ENCODE measurements around the gene NDST1. TPM values are rescaled to one million over a fixed set of nuclear protein-coding genes. Genes with fewer than 3 reads are reported as not detected.

NDST1 gene
- polyA plus RNA-seq, 1 donor (not counting 4 experiments of a cell fraction or from before 2014, with no cell fraction given) = 24.9 TPM

DNA sequence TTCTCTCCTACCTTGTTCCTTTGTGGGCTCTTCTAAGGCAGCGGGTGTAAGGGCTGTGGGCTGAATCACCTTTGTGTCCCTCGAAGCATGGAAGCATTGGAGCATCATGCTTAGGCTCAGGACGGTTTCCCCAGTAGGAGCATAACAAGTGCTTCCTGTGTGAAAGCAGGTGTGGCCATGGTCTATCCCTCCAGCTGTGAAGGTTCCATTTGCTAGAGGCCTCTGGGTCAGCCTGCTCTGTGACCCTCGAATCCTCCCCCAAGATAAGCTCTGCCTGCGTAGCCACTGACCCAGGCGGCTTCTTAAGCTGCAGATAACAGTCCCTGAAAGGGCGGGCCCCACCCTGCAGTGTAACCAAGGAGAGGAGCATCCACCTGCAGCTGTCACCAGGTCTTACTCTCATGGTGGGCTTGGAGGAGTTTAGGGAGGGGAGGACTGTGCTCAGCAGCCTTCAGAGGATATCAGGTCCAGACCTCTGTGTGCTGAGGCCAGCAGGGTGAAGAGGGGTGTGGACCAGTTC is 8.4 kb upstream of the NDST1 start:
- peaks cover 20% of the 10 kb centered on the region for H3K9me1 ChIP-seq (ENCODE audit: control insufficient read depth, extremely low read depth, insufficient read depth, low read length)
- FAIRE-seq = no peak
- H3K4me3 ChIP-seq (ENCODE audit: control insufficient read depth in 2 of 3, extremely low read depth in 1 of 3, insufficient read depth in 2 of 3, low read depth in 1 of 3, low read length in 3 of 3) = no peak overlapping the region
- H4K20me1 ChIP-seq (ENCODE audit: control insufficient read depth, extremely low read depth, insufficient read depth, low read length) = peaks cover 2% of the 10 kb centered on the region
- H3K79me2 ChIP-seq (ENCODE audit: control insufficient read depth, insufficient read depth, low read length) = peaks cover 84% of the 10 kb centered on the region
- peaks cover 3 to 4% of the 10 kb centered on the region in 2 experiments for H3K36me3 ChIP-seq (ENCODE audit: control insufficient read depth in 2 of 2, extremely low read depth in 1 of 2, insufficient read depth in 2 of 2, low read length in 2 of 2)
- DNase-seq (ENCODE audit: low read depth, low spot score) = no peak
- no peak overlapping the region for H3K4me2 ChIP-seq (ENCODE audit: control insufficient read depth, extremely low read depth, insufficient read depth, low read depth, low read length)
- H3K27ac ChIP-seq (ENCODE audit: control insufficient read depth, insufficient read depth, low read length) = peak overlapping the region; percentile 4
- H3K9me3 ChIP-seq (ENCODE audit: control insufficient read depth, low read depth, low read length) = no peaks in the 10 kb centered on the region
- no peaks in the 10 kb centered on the region for H3K27me3 ChIP-seq (ENCODE audit: control insufficient read depth, extremely low read depth, insufficient read depth, low read length)
- dilution Hi-C loops (cut with MboI; ENCODE audit: extremely low pct_ligation_motif_present, low sequenced_read_pairs) = no loop called here
- no peak overlapping the region for H3K9ac ChIP-seq (ENCODE audit: control insufficient read depth, extremely low read depth, insufficient read depth, low read length)
- peaks cover 70% of the 10 kb centered on the region for H3K4me1 ChIP-seq (ENCODE audit: control insufficient read depth, extremely low read depth, insufficient read depth, low read length)
- TF ChIP-seq CTCF (optimal IDR thresholded peaks at IDR 0.05 in 1 of 3, IDR thresholded peaks at IDR 0.05 in 1 of 3, conservative IDR thresholded peaks at IDR 0.05 in 1 of 3; ENCODE audit: extremely low read depth in 1 of 3, insufficient read depth in 2 of 3, low read length in 3 of 3) = no peak
- TF ChIP-seq EZH2 (IDR thresholded peaks at IDR 0.05; ENCODE audit: low read length) = no peak
- H2AFZ ChIP-seq (ENCODE audit: control insufficient read depth, low read length) = no peak overlapping the region

GRCh38 chr5:150500328-150500841 is 7.5 kb upstream of the NDST1 start:
- Histone ChIP-seq H3K4me3 (ENCODE audit: control insufficient read depth in 2 of 3, extremely low read depth in 1 of 3, insufficient read depth in 2 of 3, low read depth in 1 of 3, low read length in 3 of 3) (no peak overlapping the region), H3K4me1 (ENCODE audit: control insufficient read depth, extremely low read depth, insufficient read depth, low read length) (peaks cover 70% of the 10 kb centered on the region), H2AFZ (ENCODE audit: control insufficient read depth, low read length) (no peak overlapping the region), H3K4me2 (ENCODE audit: control insufficient read depth, extremely low read depth, insufficient read depth, low read depth, low read length) (peak overlapping the region; percentile 20), H3K27ac (ENCODE audit: control insufficient read depth, insufficient read depth, low read length) (peak overlapping the region; percentile 11), H3K9me3 (ENCODE audit: control insufficient read depth, low read depth, low read length) (no peaks in the 10 kb centered on the region), H4K20me1 (ENCODE audit: control insufficient read depth, extremely low read depth, insufficient read depth, low read length) (peaks cover 2% of the 10 kb centered on the region), H3K9ac (ENCODE audit: control insufficient read depth, extremely low read depth, insufficient read depth, low read length) (peak overlapping the region; percentile 23), H3K27me3 (ENCODE audit: control insufficient read depth, extremely low read depth, insufficient read depth, low read length) (no peaks in the 10 kb centered on the region), H3K79me2 (ENCODE audit: control insufficient read depth, insufficient read depth, low read length) (peaks cover 93% of the 10 kb centered on the region), H3K36me3 (ENCODE audit: control insufficient read depth in 2 of 2, extremely low read depth in 1 of 2, insufficient read depth in 2 of 2, low read length in 2 of 2) (peaks cover 3 to 4% of the 10 kb centered on the region in 2 experiments), H3K9me1 (ENCODE audit: control insufficient read depth, extremely low read depth, insufficient read depth, low read length) (peaks cover 20% of the 10 kb centered on the region)
- FAIRE-seq (no peak), DNase-seq (ENCODE audit: low read depth, low spot score) (no peak)
- dilution Hi-C loops (cut with MboI; ENCODE audit: extremely low pct_ligation_motif_present, low sequenced_read_pairs) = no loop called here
- TF ChIP-seq EZH2 (IDR thresholded peaks at IDR 0.05; ENCODE audit: low read length) (no peak), CTCF (optimal IDR thresholded peaks at IDR 0.05 in 1 of 3, IDR thresholded peaks at IDR 0.05 in 1 of 3, conservative IDR thresholded peaks at IDR 0.05 in 1 of 3; ENCODE audit: extremely low read depth in 1 of 3, insufficient read depth in 2 of 3, low read length in 3 of 3) (no peak)
